IMR-90 (cell line): ENCODE measurements around the gene KCNK5. TPM values are rescaled to one million over a fixed set of nuclear protein-coding genes. Genes with fewer than 3 reads are reported as not detected.

Experiments
- ATAC-seq: fragments of 200-7000 bp; cut with Tn5 transposase; 2 replicates; pipeline ENCODE4 v1.9.1; 2020; ENCODE audit warnings: low read depth, mild to moderate bottlenecking, moderate library complexity
- BruUV-seq: library from RNA; stranded (reverse); fragments of 400-500 nt; replicated peaks from 2 replicates; lab custom pipeline; 2021; lab: Mats Ljungman, UMichigan
- CTCF ChIA-PET: fragments of 300-600 bp; formaldehyde crosslinking; extraction: SDS; loops from one replicate; lab custom pipeline; 2021; ENCODE audit warnings: antibody characterized with exemption; lab: Yijun Ruan, JAX
- POLR2A ChIA-PET: fragments of 300-600 bp; sonication (Branson Sonifier 250); formaldehyde crosslinking; loops from one replicate; lab custom pipeline; 2022; ENCODE audit warnings: antibody characterized with exemption; ENCODE audit not compliant: unreplicated experiment; lab: Charles Lee
- DNase-seq: peaks from one replicate; pipeline ENCODE4 v3.0.0; 2013
- H2AFZ ChIP-seq: replicated peaks from 2 replicates; pipeline ENCODE3; 2013; ENCODE audit warnings: low read length, mild to moderate bottlenecking; ENCODE audit not compliant: poor library complexity
- H2AK5ac ChIP-seq: 2 replicates; pipeline ENCODE4 v1.6.1; 2013; ENCODE audit warnings: low read depth, low read length, inconsistent platforms
- H2AK9ac ChIP-seq: replicated peaks from 2 replicates; pipeline ENCODE3; 2013; ENCODE audit warnings: mild to moderate bottlenecking, low read depth, low read length, moderate library complexity; ENCODE audit not compliant: poor library complexity
- H2BK120ac ChIP-seq: 2 replicates; pipeline ENCODE4 v1.6.1; 2013; ENCODE audit warnings: low read depth, low read length, inconsistent platforms
- H2BK15ac ChIP-seq: 3 replicates; pipeline ENCODE4 v1.6.1; 2013; ENCODE audit warnings: low read depth, low read length, inconsistent platforms
- H2BK20ac ChIP-seq: 2 replicates; pipeline ENCODE4 v1.6.1; 2013; ENCODE audit warnings: low read depth, mild to moderate bottlenecking, inconsistent platforms, low read length, moderate library complexity
- H2BK5ac ChIP-seq: 2 replicates; pipeline ENCODE4 v1.6.1; 2013; ENCODE audit warnings: mild to moderate bottlenecking, low read depth, low read length, inconsistent platforms; ENCODE audit not compliant: poor library complexity, severe bottlenecking
- H3K14ac ChIP-seq: replicated peaks from 2 replicates; pipeline ENCODE4 v1.6.1; 2013; ENCODE audit warnings: low read depth, low read length, inconsistent platforms
- H3K18ac ChIP-seq: 2 replicates; pipeline ENCODE4 v1.6.1; 2013; ENCODE audit warnings: low read depth, low read length, control low read depth
- H3K23ac ChIP-seq: 2 replicates; pipeline ENCODE4 v1.6.1; 2013; ENCODE audit warnings: low read depth, low read length, inconsistent platforms
- H3K27ac ChIP-seq: 2 replicates; pipeline ENCODE4 v1.5.1; 2013; ENCODE audit warnings: mild to moderate bottlenecking, control low read depth, low read length; ENCODE audit not compliant: insufficient read depth
- H3K27me3 ChIP-seq: 2 replicates; pipeline ENCODE4 v1.6.1; 2013; ENCODE audit warnings: low read length; ENCODE audit not compliant: control insufficient read depth, insufficient read depth
- H3K36me3 ChIP-seq: 2 replicates; pipeline ENCODE4 v1.6.1; 2013; ENCODE audit warnings: low read length, mixed read lengths; ENCODE audit not compliant: control insufficient read depth, insufficient read depth
- H3K4ac ChIP-seq: 2 replicates; pipeline ENCODE4 v1.6.1; 2013; ENCODE audit warnings: low read depth, low read length, inconsistent platforms
- H3K4me1 ChIP-seq: 2 replicates; pipeline ENCODE4 v1.6.1; 2013; ENCODE audit warnings: low read length, mixed read lengths; ENCODE audit not compliant: control insufficient read depth, insufficient read depth
- H3K4me2 ChIP-seq: 2 replicates; pipeline ENCODE4 v1.6.1; 2013; ENCODE audit warnings: low read depth, mild to moderate bottlenecking, control low read depth, low read length, moderate library complexity
- H3K4me3 ChIP-seq: 2 replicates; pipeline ENCODE4 v1.5.1; 2013; ENCODE audit warnings: low read depth, mild to moderate bottlenecking, control low read depth, low read length, moderate library complexity; ENCODE audit not compliant: insufficient read depth
- H3K56ac ChIP-seq: 2 replicates; pipeline ENCODE4 v1.6.1; 2013; ENCODE audit warnings: low read length, inconsistent platforms; ENCODE audit not compliant: insufficient read depth; ENCODE audit errors: extremely low read depth
- H3K79me1 ChIP-seq, 2 experiments: 2 replicates each; pipeline ENCODE4 v1.6.1; 2013; ENCODE audit warnings: low read length in 2 of 2, inconsistent platforms in 1 of 2, low read depth in 1 of 2
- H3K9ac ChIP-seq: 2 replicates; pipeline ENCODE4 v1.6.1; 2013; ENCODE audit warnings: low read depth, low read length, control low read depth
- H3K9me1 ChIP-seq: 2 replicates; pipeline ENCODE4 v1.6.1; 2013; ENCODE audit warnings: low read length, inconsistent platforms; ENCODE audit not compliant: insufficient read depth
- H3K9me3 ChIP-seq: 2 replicates; pipeline ENCODE4 v1.6.1; 2013; ENCODE audit warnings: low read length; ENCODE audit not compliant: control insufficient read depth, insufficient read depth
- H4K20me1 ChIP-seq: 2 replicates; pipeline ENCODE4 v1.6.1; 2013; ENCODE audit warnings: low read length, inconsistent platforms; ENCODE audit not compliant: insufficient read depth
- H4K5ac ChIP-seq: 2 replicates; pipeline ENCODE4 v1.6.1; 2013; ENCODE audit warnings: mild to moderate bottlenecking, low read depth, low read length, control low read depth
- H4K8ac ChIP-seq, 2 experiments: 2 replicates each; pipeline ENCODE4 v1.6.1; 2013; ENCODE audit warnings: low read depth in 2 of 2, low read length in 2 of 2, control low read depth in 1 of 2, inconsistent platforms in 1 of 2
- H4K91ac ChIP-seq: 2 replicates; pipeline ENCODE4 v1.6.1; 2013; ENCODE audit warnings: low read depth, low read length, inconsistent platforms; ENCODE audit not compliant: insufficient read depth
- ELK1 ChIP-seq: fragments of 150-350 bp; IDR thresholded peaks from 2 replicates; pipeline ENCODE4 v1.6.1; 2016; ENCODE audit warnings: low read depth, mild to moderate bottlenecking, low read length, moderate library complexity, borderline replicate concordance
- FOS ChIP-seq: fragments of 150-350 bp; IDR thresholded peaks from 2 replicates; pipeline ENCODE4 v1.6.1; 2016; ENCODE audit warnings: low read depth, low read length
- MAZ ChIP-seq: IDR thresholded peaks from 2 replicates; pipeline ENCODE4 v1.6.1; 2012; ENCODE audit warnings: low read depth, mild to moderate bottlenecking, low read length, improper control_type of control experiment, moderate library complexity, borderline replicate concordance
- RAD21 ChIP-seq: IDR thresholded peaks from 2 replicates; pipeline ENCODE4 v1.6.1; 2012; ENCODE audit warnings: low read length, improper control_type of control experiment
- RCOR1 ChIP-seq: IDR thresholded peaks from 2 replicates; pipeline ENCODE4 v1.6.1; 2012; ENCODE audit warnings: mild to moderate bottlenecking, low read length, improper control_type of control experiment; ENCODE audit not compliant: insufficient replicate concordance
- WGBS, 2 experiments: methylation state at CpG; one replicate each; pipeline versions ENCODE4 v1.1.5 to v1.1.7; 2013; ENCODE audit warnings: missing lambda C conversion rate in 2 of 2; ENCODE audit not compliant: insufficient read length in 1 of 2; ENCODE audit errors: extremely low coverage in 2 of 2; 5-methylcytosine and 5-hydroxymethylcytosine counted together
- dilution Hi-C: fragments of 300-500 bp; cut with HindIII; formaldehyde crosslinking; loops from one replicate; pipeline ENCODE4 v1.14.3; 2018; ENCODE audit warnings: low sequenced_read_pairs; ENCODE audit not compliant: unreplicated experiment
- in situ Hi-C: fragments of 300-500 bp; cut with MboI; formaldehyde crosslinking; loops from 3 replicates; pipeline ENCODE4 v1.14.3; 2019; ENCODE audit warnings: low sequenced_read_pairs, inconsistent platforms, mixed read lengths
- intact Hi-C: fragments of 100-400 bp; cut with micrococcal nuclease; formaldehyde crosslinking; loops from 2 replicates; pipeline ENCODE4 v1.10.0; 2022
- polyA plus RNA-seq, 3 experiments: library from polyadenylated mRNA; depleted of rRNA; stranded (reverse); fragments of >200 nt; gene quantifications; 2 replicates each; pipeline ENCODE4 v1.2.3, GENCODE V29; 2012; ENCODE audit warnings: low replicate concordance in 1 of 3
- total RNA-seq: library from RNA; depleted of rRNA; stranded (reverse); fragments of >200 nt; gene quantifications from 2 replicates; pipeline ENCODE4 v1.2.3, GENCODE V29; 2012

Gene KCNK5
- total and polyA plus RNA-seq, 2 of the 4 experiments (the other 2 are of a cell fraction): not detected

- H3K4me1 ChIP-seq: no peaks in the 10 kb centered on the region
- no peak overlapping the region for H3K9ac ChIP-seq
- H3K14ac ChIP-seq: no peak overlapping the region
- H2AFZ ChIP-seq: no peak overlapping the region
- no peak overlapping the region for H3K27ac ChIP-seq
- BruUV-seq: no TSS peak
- H2AK5ac ChIP-seq: no peak overlapping the region
- no peak overlapping the region for H3K18ac ChIP-seq
- intact Hi-C loops: no loop called here
- DNase-seq (no peak), ATAC-seq (no peak)
- H4K91ac ChIP-seq: no peak overlapping the region
- no peak overlapping the region for H2BK15ac ChIP-seq
- peaks cover 26% of the 10 kb centered on the region for H3K27me3 ChIP-seq
- H2BK20ac ChIP-seq: no peak overlapping the region
- H3K79me1 ChIP-seq: no peaks in the 10 kb centered on the region
- no peak overlapping the region for H3K56ac ChIP-seq
- no peaks in the 10 kb centered on the region for H3K36me3 ChIP-seq
- H3K4ac ChIP-seq: no peak overlapping the region
- no peak overlapping the region for H3K23ac ChIP-seq
- H4K5ac ChIP-seq: no peak overlapping the region
- TF ChIP-seq RAD21: no peak
- no peak for TF ChIP-seq FOS
- no peak for TF ChIP-seq RCOR1
- no peak for TF ChIP-seq MAZ
- TF ChIP-seq ELK1: no peak
- H2BK5ac ChIP-seq: no peak overlapping the region
- dilution Hi-C loops: no loop called here
- H3K9me1 ChIP-seq: no peaks in the 10 kb centered on the region
- POLR2A ChIA-PET: no interaction called here
- no peak overlapping the region for H4K8ac ChIP-seq
- no peaks in the 10 kb centered on the region for H3K9me3 ChIP-seq
- CTCF ChIA-PET: interaction anchor here (0.5 kb wide), 1 partner anchor 275 kb away, joined by 3 read pairs; no protein-coding TSS in a partner anchor
- in situ Hi-C loops: no loop called here
- H2AK9ac ChIP-seq: no peak overlapping the region
- no peak overlapping the region for H3K4me2 ChIP-seq
- H4K20me1 ChIP-seq: no peaks in the 10 kb centered on the region
- WGBS, 2 experiments: no CpG with 5 or more reads among the region's 10 CpGs
- no peak overlapping the region for H2BK120ac ChIP-seq
- no peak overlapping the region for H3K4me3 ChIP-seq
These were observed 2.5 kb downstream of the KCNK5 start for GRCh38 chr6:39226639-39227329.
